Ramos (cell line): Measurements from ENCODE around the gene ABCA7.

Experiments
- in situ Hi-C: fragments of 300-500 bp; cut with MboI; formaldehyde crosslinking; loops from one replicate; pipeline ENCODE4 v1.14.3; 2022; ENCODE audit warnings: low sequenced_read_pairs; ENCODE audit not compliant: unreplicated experiment

The ABCA7 gene

DNA sequence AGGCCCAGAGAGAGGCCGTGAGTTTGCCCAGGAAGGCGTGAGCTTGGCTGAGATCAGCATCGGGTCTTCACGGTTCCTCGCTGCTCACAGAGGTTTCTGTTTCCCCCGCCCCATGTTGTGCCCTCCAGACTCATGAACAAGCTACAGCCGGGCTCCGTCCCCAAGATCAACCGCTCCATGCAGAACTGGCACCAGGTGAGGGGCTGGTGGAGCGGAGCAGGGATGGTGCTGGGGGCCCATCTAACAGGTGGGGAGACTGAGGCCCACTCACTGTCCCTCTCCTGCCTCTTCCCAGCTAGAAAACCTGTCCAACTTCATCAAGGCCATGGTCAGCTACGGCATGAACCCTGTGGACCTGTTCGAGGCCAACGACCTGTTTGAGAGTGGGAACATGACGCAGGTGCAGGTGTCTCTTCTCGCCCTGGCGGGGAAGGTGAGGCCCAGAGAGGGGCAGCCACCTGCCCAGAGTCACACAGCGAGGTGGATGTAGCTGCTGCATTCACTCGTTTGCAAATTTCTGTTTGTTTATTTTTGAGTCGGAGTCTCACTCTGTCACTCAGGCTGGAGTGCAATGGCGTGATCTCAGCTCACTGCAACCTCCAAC lies 7.5 kb upstream of the ABCA7 start:
- in situ Hi-C loops = no loop called here

DNA sequence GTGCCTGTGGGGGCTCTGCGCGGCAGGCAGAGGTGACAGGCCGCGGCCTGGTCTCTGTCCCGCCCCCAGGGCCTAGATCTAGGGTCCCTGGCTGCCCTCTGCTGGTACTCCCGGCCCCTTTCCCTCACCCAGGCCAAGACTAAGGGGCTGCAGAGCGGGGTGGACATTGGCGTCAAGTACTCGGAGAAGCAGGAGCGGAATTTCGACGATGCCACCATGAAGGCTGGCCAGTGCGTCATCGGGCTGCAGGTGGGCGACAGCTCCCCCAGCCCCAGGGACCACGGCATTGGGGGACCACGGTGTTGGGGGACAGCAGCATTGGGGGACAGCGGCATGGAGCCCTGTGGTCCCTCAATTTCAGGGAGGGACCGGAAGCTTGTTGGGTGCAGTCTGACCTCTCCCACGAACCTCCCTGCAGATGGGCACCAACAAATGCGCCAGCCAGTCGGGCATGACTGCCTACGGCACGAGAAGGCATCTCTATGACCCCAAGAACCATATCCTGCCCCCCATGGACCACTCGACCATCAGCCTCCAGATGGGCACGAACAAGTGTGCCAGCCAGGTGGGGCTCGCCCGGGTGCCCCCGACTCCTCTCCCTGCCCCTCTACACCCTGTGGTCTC lies 3.8 kb upstream of the ABCA7 start:
- in situ Hi-C loops = no loop called here

DNA sequence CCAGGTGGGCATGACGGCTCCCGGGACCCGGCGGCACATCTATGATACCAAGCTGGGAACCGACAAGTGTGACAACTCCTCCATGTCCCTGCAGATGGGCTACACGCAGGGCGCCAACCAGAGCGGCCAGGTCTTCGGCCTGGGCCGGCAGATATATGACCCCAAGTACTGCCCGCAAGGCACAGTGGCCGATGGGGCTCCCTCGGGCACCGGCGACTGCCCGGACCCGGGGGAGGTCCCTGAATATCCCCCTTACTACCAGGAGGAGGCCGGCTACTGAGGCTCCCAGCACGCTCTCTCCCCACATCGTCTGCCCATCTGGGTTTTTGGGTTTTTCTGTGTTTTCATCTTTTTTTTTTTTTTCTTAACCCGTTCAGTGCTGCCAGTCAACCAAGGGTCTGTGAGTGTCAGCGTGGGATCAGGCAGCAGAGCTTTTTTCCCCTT lies 2.3 kb upstream of the ABCA7 start:
- in situ Hi-C loops = no loop called here

DNA sequence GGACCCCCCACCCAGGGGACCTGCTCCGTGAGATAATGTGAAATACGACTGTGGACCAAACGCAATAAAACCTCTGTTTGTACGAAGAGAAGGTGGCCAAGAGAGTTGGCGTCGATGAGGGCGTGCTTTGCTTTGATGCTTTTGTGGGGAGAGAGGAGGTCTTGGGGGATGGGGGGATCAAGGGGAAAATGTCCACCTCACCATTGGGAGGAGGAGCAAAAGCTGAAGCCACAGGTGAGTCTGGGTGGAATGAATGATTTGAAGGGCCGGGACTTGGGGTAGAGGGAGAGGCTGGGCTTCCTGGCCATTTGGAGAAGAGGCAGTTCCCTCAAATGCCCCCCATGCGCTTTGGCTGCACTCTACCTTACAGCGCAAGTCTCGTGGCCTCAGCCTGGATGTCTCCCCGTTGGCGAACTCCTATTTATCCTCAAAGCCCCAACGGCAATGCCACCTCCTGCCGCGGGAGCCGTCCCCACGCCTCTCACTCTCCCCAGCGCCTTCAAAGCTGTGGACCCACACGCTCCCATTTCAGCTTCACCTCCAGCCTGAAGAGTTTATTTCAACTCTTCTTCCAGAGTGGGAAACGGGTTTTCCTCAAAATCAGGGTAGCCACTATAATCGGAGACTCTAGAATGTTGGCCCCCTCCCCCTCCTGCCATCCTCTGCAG lies 795 bp upstream of the ABCA7 start:
- in situ Hi-C loops = no loop called here

DNA sequence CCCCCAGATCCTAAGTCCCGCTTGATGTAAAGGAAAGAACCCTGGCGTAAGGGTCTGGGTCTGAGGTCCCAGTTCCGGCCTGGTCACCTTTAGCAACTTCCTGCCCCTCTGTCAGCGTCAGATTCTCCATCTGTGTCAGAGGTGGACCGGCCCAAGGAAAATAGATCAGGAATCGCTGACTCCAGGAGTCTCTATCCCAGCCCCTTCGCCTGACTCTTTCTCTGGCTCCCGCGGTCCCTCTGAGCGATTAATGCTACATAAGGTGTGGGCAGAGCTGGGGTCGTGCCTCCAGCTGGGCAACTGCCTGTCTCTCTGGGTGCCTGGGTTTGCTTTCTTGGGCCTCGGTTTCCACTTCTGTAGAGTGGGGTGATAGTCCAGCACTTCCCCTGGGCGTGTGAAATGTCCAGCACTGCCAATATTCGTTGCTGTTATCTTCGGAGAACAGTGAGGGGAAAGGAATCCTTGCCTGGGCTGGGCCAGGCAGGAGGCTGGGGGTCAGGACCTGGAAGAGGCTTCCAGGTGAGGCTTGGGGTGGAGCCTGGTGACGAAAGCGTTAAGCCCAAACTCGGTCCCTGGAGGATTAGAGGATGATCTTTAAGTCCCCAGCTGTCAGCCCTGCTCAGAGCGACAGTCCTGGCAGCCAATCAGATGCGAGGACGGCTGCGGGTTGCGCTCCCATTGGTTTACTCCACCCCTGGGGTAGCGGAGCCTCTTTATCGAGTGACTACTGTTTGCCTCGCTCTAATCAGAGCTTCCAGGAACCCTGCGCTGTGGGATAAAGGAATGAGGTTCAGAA lies 767 bp downstream of the ABCA7 start:
- in situ Hi-C loops = no loop called here

DNA sequence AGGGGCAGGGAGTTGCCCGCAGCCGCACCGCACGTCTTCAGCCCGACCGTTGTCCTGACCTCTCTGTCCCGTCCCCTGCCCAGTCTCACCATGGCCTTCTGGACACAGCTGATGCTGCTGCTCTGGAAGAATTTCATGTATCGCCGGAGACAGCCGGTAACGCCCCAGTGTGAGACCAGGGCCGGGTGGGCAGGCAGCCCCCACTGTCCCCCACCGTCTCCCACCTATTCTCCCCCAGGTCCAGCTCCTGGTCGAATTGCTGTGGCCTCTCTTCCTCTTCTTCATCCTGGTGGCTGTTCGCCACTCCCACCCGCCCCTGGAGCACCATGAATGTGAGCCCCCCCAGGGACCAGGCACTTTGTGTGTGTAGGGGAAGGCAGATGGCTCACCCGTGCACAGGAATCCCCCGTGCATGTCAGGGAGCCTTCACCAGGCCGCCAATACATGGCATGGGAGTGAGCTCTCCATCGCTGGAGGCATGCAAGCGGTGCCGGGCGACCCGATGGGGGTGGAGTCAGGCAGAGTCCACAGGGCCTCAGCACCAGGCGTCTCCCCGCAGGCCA lies 1.4 kb downstream of the ABCA7 start:
- in situ Hi-C loops = no loop called here

DNA sequence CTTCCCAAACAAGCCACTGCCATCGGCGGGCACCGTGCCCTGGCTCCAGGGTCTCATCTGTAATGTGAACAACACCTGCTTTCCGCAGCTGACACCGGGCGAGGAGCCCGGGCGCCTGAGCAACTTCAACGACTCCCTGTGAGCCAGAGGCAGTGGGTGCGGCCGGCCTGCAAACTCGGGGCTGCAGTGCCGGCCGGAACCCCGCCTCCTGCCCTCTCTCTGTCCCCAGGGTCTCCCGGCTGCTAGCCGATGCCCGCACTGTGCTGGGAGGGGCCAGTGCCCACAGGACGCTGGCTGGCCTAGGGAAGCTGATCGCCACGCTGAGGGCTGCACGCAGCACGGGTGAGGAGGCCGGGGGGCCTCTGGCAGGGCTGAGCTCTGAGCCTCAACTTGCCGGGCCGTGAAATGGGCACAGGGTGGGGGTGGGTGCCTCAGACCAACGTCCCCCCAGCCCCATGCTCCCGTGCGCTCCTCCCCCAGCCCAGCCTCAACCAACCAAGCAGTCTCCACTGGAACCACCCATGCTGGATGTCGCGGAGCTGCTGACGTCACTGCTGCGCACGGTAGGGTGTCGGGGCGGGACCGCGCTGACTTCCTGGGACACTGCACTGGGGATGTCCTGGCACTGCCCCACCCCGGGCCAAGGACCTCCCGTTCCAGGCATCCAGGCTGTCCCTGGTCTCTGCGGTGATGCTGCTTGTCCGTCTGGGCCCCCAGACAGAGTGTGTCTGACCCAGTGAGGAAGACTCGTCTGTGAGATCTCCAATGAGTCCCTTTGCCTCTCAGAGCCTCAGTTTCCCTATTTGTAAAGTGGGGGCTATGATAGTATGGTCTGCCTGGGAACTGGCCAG lies 2.2 kb downstream of the ABCA7 start:
- in situ Hi-C loops = no loop called here

DNA sequence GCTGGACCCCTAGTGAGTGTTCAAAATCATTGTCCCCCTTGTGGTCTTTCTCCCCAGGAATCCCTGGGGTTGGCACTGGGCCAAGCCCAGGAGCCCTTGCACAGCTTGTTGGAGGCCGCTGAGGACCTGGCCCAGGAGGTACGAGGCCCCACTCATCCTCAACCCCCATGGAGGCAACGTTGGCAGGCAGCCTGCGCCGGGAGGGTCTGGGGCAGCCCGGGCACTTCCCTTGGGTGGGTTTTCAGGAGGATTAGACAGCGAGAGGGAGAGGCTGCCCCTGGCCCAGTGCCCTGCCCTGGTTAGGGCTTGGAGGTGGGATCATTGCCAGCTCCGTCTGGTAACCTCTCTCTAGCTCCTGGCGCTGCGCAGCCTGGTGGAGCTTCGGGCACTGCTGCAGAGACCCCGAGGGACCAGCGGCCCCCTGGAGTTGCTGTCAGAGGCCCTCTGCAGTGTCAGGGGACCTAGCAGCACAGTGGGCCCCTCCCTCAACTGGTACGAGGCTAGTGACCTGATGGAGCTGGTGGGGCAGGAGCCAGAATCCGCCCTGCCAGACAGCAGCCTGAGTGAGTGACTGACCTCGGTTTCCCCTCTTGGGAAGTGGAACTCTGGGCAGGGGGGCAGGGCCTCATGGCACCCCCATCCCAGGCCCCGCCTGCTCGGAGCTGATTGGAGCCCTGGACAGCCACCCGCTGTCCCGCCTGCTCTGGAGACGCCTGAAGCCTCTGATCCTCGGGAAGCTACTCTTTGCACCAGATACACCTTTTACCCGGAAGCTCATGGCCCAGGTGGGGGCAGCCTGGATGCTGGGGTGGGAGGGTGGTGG lies 3.0 kb downstream of the ABCA7 start:
- in situ Hi-C loops = no loop called here

DNA sequence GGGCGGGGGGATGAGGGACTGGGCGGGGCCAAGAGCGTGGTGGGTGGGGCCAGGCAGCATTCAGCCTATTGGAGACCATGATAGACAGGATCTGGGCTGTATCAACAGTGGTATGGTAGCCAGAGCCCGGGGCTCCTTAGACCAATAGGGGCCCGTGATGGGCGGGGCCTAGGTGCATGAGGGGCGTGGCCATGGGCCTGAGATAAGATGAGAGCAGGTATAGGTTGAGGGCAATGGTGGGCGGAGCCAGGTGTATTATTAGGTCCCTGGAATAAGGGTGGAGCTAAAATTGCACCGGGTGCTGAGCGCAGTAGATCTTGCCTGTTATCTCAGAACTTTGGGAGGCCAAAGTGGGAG lies 5.3 kb downstream of the ABCA7 start:
- in situ Hi-C loops = no loop called here

DNA sequence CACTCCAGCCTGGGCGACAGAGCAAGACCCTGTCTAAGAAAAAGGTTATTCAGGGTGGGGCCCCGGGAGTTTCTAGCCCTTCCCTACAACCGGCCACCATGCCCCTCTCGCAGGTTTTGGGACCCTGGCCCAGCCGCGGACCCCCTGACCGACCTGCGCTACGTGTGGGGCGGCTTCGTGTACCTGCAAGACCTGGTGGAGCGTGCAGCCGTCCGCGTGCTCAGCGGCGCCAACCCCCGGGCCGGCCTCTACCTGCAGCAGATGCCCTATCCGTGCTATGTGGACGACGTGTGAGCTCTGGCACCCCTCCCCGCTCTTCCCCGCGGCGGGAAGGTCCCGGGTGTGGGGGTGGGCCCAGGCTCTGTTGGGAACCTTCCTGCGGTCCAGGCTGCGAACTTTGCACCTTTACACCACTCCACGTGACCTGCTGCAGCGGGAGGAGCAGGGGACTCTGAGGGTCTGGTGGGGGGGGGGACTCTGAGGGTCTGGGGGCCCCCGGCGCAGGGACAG lies 6.3 kb downstream of the ABCA7 start:
- in situ Hi-C loops = no loop called here

DNA sequence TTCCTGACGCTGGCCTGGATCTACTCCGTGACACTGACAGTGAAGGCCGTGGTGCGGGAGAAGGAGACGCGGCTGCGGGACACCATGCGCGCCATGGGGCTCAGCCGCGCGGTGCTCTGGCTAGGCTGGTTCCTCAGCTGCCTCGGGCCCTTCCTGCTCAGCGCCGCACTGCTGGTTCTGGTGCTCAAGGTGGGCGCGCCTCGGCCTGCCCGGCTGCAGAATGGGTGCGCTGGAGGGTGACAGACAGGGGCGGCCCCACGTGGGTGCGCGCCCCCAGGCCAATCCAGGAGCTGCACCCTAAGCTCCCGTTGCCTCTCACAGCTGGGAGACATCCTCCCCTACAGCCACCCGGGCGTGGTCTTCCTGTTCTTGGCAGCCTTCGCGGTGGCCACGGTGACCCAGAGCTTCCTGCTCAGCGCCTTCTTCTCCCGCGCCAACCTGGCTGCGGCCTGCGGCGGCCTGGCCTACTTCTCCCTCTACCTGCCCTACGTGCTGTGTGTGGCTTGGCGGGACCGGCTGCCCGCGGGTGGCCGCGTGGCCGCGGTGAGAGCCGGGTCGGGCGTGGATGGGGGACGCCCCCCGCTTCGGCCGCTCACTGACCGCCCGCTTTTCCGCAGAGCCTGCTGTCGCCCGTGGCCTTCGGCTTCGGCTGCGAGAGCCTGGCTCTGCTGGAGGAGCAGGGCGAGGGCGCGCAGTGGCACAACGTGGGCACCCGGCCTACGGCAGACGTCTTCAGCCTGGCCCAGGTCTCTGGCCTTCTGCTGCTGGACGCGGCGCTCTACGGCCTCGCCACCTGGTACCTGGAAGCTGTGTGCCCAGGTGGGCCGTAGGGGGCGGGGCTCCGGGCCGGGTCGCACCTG lies 7.2 kb downstream of the ABCA7 start:
- in situ Hi-C loops = no loop called here

DNA sequence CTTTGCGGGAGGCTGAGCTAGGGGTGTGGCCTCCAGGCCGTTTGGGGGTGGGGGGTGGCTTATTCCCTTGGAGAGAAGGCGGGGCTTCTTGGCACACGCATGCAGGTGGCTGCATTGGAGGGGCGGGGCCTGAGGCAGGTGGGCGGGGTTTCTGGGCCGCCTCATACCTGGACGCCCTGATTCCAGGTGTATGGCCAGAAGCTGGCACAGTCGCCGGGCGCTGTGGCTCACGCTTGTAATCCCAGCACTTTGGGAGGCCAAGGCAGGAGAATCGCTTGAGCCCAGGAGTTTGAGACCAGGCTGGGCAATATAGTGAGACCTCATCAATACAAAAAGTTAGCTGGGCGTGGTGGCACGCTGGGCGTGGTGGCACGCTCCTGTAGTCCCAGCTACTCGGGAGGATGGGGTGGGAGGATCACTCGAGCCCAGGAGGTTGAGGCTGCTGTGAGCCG lies 7.8 kb downstream of the ABCA7 start:
- in situ Hi-C loops = no loop called here

DNA sequence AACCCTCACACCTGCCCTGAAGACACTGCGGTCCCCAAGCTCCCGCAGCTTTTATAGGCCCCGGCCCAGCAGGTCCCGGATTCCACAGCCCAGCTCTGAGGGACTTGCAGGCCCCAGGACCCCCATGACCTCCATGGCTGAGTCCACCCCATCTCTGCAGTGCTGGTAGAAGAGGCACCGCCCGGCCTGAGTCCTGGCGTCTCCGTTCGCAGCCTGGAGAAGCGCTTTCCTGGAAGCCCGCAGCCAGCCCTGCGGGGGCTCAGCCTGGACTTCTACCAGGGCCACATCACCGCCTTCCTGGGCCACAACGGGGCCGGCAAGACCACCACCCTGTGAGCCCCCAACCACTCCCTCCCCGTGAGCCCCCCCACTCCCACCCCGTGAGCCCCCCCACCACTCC lies 9.2 kb downstream of the ABCA7 start:
- in situ Hi-C loops = no loop called here

DNA sequence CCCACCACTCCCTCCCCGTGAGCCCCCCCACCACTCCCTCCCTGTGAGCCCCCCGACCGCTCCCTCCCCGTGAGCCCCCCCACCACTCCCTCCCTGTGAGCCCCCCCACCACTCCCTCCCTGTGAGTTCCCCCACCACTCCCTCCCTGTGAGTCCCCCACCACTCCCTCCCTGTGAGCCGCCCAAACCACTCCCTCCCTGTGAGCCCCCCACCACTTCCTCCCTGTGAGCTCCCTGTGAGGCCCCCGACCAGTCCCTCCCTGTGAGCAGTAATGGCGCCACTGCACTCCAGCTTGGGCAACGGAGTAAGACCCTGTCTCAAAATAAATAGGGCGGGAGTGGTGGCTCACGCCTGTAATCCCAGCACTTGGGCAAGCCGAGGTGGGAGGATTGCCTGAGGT lies 9.9 kb downstream of the ABCA7 start:
- in situ Hi-C loops = no loop called here

DNA sequence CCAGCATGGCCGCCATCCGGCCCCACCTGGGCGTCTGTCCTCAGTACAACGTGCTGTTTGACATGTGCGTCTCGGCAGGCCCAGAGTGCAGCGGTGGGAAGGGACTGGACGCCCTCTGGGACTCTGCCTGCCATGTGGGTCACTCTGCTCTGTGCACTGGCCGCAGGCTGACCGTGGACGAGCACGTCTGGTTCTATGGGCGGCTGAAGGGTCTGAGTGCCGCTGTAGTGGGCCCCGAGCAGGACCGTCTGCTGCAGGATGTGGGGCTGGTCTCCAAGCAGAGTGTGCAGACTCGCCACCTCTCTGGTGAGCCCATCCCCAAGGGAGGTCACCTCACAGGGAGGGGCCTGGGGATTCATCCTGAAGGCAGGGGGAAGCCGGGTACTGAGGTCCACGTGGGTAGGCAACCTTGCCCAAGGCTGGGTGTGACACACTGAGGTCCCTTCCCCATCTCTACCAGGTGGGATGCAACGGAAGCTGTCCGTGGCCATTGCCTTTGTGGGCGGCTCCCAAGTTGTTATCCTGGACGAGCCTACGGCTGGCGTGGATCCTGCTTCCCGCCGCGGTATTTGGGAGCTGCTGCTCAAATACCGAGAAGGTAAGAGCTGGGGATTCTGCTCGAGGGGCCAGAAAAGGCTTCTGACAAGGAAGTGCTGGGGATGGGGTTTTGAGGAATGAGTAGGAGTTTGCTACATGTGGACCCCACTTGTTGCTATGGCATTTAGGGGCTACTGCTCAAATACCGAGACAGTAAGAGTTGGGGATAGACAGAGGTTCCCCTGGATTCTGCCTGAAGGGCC lies 11.3 kb downstream of the ABCA7 start:
- in situ Hi-C loops = no loop called here

DNA sequence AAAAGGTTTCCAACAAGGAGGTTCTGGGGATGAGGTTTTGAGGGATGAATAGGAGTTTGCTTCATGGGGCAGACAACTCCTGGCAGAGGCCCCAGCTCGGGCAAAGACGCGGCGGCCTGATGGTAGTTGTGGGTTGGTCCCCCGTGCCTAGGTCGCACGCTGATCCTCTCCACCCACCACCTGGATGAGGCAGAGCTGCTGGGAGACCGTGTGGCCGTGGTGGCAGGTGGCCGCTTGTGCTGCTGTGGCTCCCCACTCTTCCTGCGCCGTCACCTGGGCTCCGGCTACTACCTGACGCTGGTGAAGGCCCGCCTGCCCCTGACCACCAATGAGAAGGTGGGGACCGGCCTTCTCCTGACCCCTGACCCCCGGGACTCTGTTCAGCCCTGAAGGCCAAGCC lies 11.9 kb downstream of the ABCA7 start:
- in situ Hi-C loops = no loop called here

DNA sequence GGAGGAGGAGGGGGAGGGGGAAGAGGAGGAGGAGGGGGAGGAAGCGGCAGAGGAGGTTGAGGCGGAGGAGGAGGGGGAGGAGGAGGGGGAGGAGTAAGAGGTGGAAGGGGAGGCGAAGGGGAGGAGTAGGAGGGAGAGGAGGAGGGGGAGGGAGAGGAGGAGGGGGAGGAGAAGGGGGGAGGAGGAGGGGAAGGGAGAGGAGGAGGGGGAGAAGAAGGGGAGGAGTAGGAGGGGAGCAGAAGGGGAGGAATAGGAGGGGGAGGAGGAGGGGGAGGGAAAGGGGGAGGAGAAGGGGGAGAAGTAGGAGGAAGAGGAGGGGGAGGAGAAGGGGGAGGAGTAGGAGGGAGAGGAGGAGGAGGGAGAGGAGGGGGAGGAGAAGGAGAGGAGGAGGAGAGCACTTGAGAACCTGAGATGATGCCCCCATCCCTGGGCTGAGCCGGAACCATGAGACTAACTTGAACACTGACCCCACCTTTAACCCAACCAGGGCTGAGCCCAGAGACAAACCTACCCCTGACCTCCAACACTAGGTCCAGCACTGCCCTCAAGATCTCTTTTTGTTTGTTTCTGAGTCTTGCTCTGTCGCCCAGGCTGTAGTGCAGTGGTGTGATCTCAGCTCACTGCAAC lies 12.6 kb downstream of the ABCA7 start:
- in situ Hi-C loops = no loop called here
